ENCODE measurements around the gene HPD. TPM values are rescaled to one million over a fixed set of nuclear protein-coding genes. Genes with fewer than 3 reads are reported as not detected.
A peak's percentile ranks its signal among the peaks of the same experiment; 100 is the strongest.

HPD gene
- total RNA-seq, 1 experiment from 2014 or later, result 0.21 TPM

- POLR2A ChIA-PET, result interaction anchor here (9.2 to 13.9 kb wide), 2 partner anchors 7 to 18 kb away, joined by 167 to 344 read pairs; partner anchors contain the start of genes RHOF and SETD1B
- H3K36me3 Mint-ChIP-seq (ENCODE audit: insufficient read depth, unreplicated experiment), result peaks cover 14% of the 10 kb centered on the region
- CTCF ChIA-PET, result interaction anchor here (0.6 to 10.6 kb wide), 4 partner anchors 10 to 208 kb away, joined by 3 to 390 read pairs (median 152); partner anchors contain the start of gene SETD1B
Observed at GRCh38 chr12:121789800-121790728, 68.6 kb downstream of the HPD start.

More at GRCh38 chr12:121789800-121790728, 68.6 kb downstream of the HPD start:
- Mint-ChIP-seq H3K27me3 (ENCODE audit: insufficient read depth, unreplicated experiment) (no peaks in the 10 kb centered on the region), H3K4me3 (ENCODE audit: unreplicated experiment) (no peak overlapping the region), H3K4me1 (ENCODE audit: insufficient read depth, unreplicated experiment) (peaks cover 43% of the 10 kb centered on the region), H3K27ac (ENCODE audit: low read depth, unreplicated experiment) (no peak overlapping the region), H3K9me3 (ENCODE audit: unreplicated experiment) (no peaks in the 10 kb centered on the region)
- peak; percentile 47 for DNase-seq (ENCODE audit: unreplicated experiment)
- intact Hi-C loops (cut with micrococcal nuclease), result loop anchor here (10.0 kb wide), 2 partner anchors 235 to 405 kb away; partner anchors contain the start of gene BCL7A
- TF ChIP-seq, protein P1, sequence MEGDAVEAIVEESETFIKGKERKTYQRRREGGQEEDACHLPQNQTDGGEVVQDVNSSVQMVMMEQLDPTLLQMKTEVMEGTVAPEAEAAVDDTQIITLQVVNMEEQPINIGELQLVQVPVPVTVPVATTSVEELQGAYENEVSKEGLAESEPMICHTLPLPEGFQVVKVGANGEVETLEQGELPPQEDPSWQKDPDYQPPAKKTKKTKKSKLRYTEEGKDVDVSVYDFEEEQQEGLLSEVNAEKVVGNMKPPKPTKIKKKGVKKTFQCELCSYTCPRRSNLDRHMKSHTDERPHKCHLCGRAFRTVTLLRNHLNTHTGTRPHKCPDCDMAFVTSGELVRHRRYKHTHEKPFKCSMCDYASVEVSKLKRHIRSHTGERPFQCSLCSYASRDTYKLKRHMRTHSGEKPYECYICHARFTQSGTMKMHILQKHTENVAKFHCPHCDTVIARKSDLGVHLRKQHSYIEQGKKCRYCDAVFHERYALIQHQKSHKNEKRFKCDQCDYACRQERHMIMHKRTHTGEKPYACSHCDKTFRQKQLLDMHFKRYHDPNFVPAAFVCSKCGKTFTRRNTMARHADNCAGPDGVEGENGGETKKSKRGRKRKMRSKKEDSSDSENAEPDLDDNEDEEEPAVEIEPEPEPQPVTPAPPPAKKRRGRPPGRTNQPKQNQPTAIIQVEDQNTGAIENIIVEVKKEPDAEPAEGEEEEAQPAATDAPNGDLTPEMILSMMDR (IDR thresholded peaks at IDR 0.05; ENCODE audit: unreplicated experiment), result no peak
- BruUV-seq (replicated peaks), result no TSS peak

Other genes starting within 250 kb of the HPD start
- gene ORAI1, start 232.3 kb downstream of the HPD start, total RNA-seq (2022), result 12.1 and 16.3 TPM in 2 replicates
- 0.35 and 0.52 TPM in 2 replicates for gene MORN3, start 189.2 kb downstream of the HPD start, total RNA-seq (2022)
- gene TMEM120B, start 146.1 kb downstream of the HPD start, total RNA-seq (2022), result 10.5 and 14.2 TPM in 2 replicates
- gene RHOF, start 65.2 kb downstream of the HPD start, total RNA-seq (2022), result 9.5 and 11.6 TPM in 2 replicates
- gene SETD1B, start 54.9 kb downstream of the HPD start, total RNA-seq (2022), result 19.7 and 19.9 TPM in 2 replicates
- 96.3 and 105 TPM in 2 replicates for gene PSMD9, start 29.9 kb upstream of the HPD start, total RNA-seq (2022)
- gene CFAP251, start 59.7 kb upstream of the HPD start, total RNA-seq (2022), result 19.7 and 23.5 TPM in 2 replicates
- gene BCL7A, start 163.0 kb upstream of the HPD start, total RNA-seq (2022), result 17.9 and 18.1 TPM in 2 replicates
- gene MLXIP, start 219.9 kb upstream of the HPD start, total RNA-seq (2022), result 34.2 and 35.6 TPM in 2 replicates

Measured in MCF 10A (cell line).